HepG2 (cell line): ENCODE data around the gene ZMYND8. TPM values are rescaled to one million over a fixed set of nuclear protein-coding genes. Genes with fewer than 3 reads are reported as not detected.

Experiments
- AHDC1 ChIP-seq: sonication (generic); formaldehyde crosslinking; IDR thresholded peaks from 2 replicates; pipeline ENCODE4 v1.5.1; 2020; ENCODE audit warnings: mild to moderate bottlenecking, missing genetic modification reagents, borderline replicate concordance
- ARHGAP35 ChIP-seq: sonication (generic); formaldehyde crosslinking; IDR thresholded peaks from 2 replicates; pipeline ENCODE4 v1.9.0; 2022; ENCODE audit warnings: mild to moderate bottlenecking, inconsistent platforms, moderate library complexity, missing genetic modification reagents, borderline replicate concordance
- GATAD1 ChIP-seq: IDR thresholded peaks from 2 replicates; pipeline ENCODE4 v1.6.1; 2016; ENCODE audit warnings: missing genetic modification reagents, missing compliant biosample characterization
- HNF4G ChIP-seq, 2 experiments: sonication (generic) in 1 of 2; formaldehyde crosslinking in 1 of 2; IDR thresholded peaks; 2 replicates each; pipeline versions ENCODE4 v1.4.0 to v1.6.1; 2011 to 2020; ENCODE audit warnings: borderline replicate concordance in 2 of 2, low read depth in 2 of 2, mild to moderate bottlenecking in 2 of 2, low read length in 1 of 2, missing genetic modification reagents in 1 of 2, moderate library complexity in 1 of 2
- KDM5A ChIP-seq: fragments of 200-600 bp; sonication (generic); IDR thresholded peaks from 2 replicates; pipeline ENCODE4 v1.7.0; 2018; ENCODE audit warnings: antibody characterized with exemption, mild to moderate bottlenecking, low read length, borderline replicate concordance
- MED1 ChIP-seq: sonication (generic); formaldehyde crosslinking; IDR thresholded peaks from 2 replicates; pipeline ENCODE4 v1.4.0; 2020; ENCODE audit warnings: missing genetic modification reagents
- SAP130 ChIP-seq: IDR thresholded peaks from 2 replicates; pipeline ENCODE4 v1.6.1; 2016; ENCODE audit warnings: low read depth
- SNAPC2 ChIP-seq: sonication (generic); formaldehyde crosslinking; IDR thresholded peaks from 2 replicates; pipeline ENCODE4 v1.8.1; 2022; ENCODE audit warnings: mild to moderate bottlenecking, missing genetic modification reagents
- SOX5 ChIP-seq: IDR thresholded peaks from 2 replicates; pipeline ENCODE4 v1.6.1; 2016; ENCODE audit warnings: borderline replicate concordance
- STAT6 ChIP-seq: sonication (generic); formaldehyde crosslinking; IDR thresholded peaks from 2 replicates; pipeline ENCODE4 v1.4.0; 2020; ENCODE audit warnings: missing genetic modification reagents, mild to moderate bottlenecking, borderline replicate concordance
- ZGPAT ChIP-seq: IDR thresholded peaks from 2 replicates; pipeline ENCODE4 v1.6.1; 2016; ENCODE audit warnings: mild to moderate bottlenecking
- ZNF562 ChIP-seq: sonication (generic); formaldehyde crosslinking; IDR thresholded peaks from 2 replicates; pipeline ENCODE4 v1.8.0; 2022; ENCODE audit warnings: missing genetic modification reagents, borderline replicate concordance
- ZNF615 ChIP-seq: sonication (generic); formaldehyde crosslinking; IDR thresholded peaks from 2 replicates; pipeline ENCODE4 v1.5.0; 2020; ENCODE audit warnings: mild to moderate bottlenecking, missing genetic modification reagents, borderline replicate concordance
- ZNF724P ChIP-seq: sonication (generic); formaldehyde crosslinking; IDR thresholded peaks from 2 replicates; pipeline ENCODE4 v1.8.0; 2022; ENCODE audit warnings: missing genetic modification reagents, borderline replicate concordance
- ZXDC ChIP-seq: sonication (generic); formaldehyde crosslinking; IDR thresholded peaks from 2 replicates; pipeline ENCODE4 v1.5.0; 2020; ENCODE audit warnings: mild to moderate bottlenecking, missing genetic modification reagents
- polyA plus RNA-seq, 8 experiments: library from polyadenylated mRNA; depleted of rRNA in 3 of 8; stranded (reverse) in 7 of 8; unstranded in 1 of 8; fragments of >200 nt; fragmentation: Illumina TruSeq in 4 of 8; extraction: Trizol in 4 of 8; gene quantifications; 2 replicates each; pipeline versions ENCODE4 v1.2.1 to v1.2.3, GENCODE V29; 2011 to 2016; ENCODE audit warnings: low read depth in 4 of 8, missing spikeins in 1 of 8, mixed read lengths in 1 of 8; ENCODE audit not compliant: insufficient read depth in 1 of 8
- total RNA-seq, 5 experiments: library from RNA; depleted of rRNA; stranded (reverse); fragments of >200 nt; fragmentation: Illumina TruSeq; extraction: Trizol; gene quantifications; 2 replicates each; pipeline ENCODE4 v1.2.3, GENCODE V29; 2016; ENCODE audit warnings: low read depth in 1 of 5

The ZMYND8 gene
- total and polyA plus RNA-seq, 2 of the 13 experiments (the other 11 are each of a cell fraction or from before 2014, with no cell fraction given): 53.9 to 84.7 TPM

- 0 out of 2 replicates have a peak, but pooled peaks have one; percentile 32 for TF ChIP-seq STAT6 (CRISPR knock-in tag)
- TF ChIP-seq SNAPC2 (CRISPR knock-in tag): 0 out of 2 replicates have a peak, but pooled peaks have one; percentile 28
- peak; percentile 13; the same call in 1 of the 2 replicates for TF ChIP-seq SAP130 (CRISPR knock-in tag)
- no peak for TF ChIP-seq ZNF562 (CRISPR knock-in tag)
- TF ChIP-seq ZXDC (CRISPR knock-in tag): no peak
- TF ChIP-seq ZGPAT (CRISPR knock-in tag): 0 out of 2 replicates have a peak, but pooled peaks have one; percentile 13
- no peak for TF ChIP-seq ZNF615 (CRISPR knock-in tag)
- peak; percentile 34; the same call in 1 of the 2 replicates for TF ChIP-seq SOX5 (CRISPR knock-in tag)
- TF ChIP-seq GATAD1 (CRISPR knock-in tag): no peak
- 0 out of 2 replicates have a peak, but pooled peaks have one; percentile 26 for TF ChIP-seq AHDC1 (CRISPR knock-in tag)
- no peak for TF ChIP-seq ZNF724P (CRISPR knock-in tag)
- no peak for TF ChIP-seq KDM5A
- no peak for TF ChIP-seq HNF4G (IDR thresholded peaks at IDR 0.05; ENCODE audit: borderline replicate concordance, low read depth, low read length)
- TF ChIP-seq HNF4G (CRISPR knock-in tag; IDR thresholded peaks at IDR 0.05; ENCODE audit: borderline replicate concordance, low read depth): 0 out of 2 replicates have a peak, but pooled peaks have one; percentile 7
- no peak for TF ChIP-seq MED1 (CRISPR knock-in tag)
- TF ChIP-seq ARHGAP35: no peak
These were observed 8.7 kb downstream of the ZMYND8 start (continued) for GRCh38 chr20:47347661-47348435.
